GM23338 (cell line): Measurements from ENCODE around the gene ERI3.

Source experiments
- EZH2 ChIP-seq: fragments of 200-600 bp; sonication (generic); IDR thresholded peaks from one replicate; pipeline ENCODE4 v1.8.0; 2017; ENCODE audit warnings: antibody characterized with exemption, mild to moderate bottlenecking, low read depth; ENCODE audit not compliant: unreplicated experiment
- JUNB ChIP-seq: IDR thresholded peaks from one replicate; pipeline ENCODE4 v1.6.1; 2016; ENCODE audit warnings: antibody characterized with exemption; ENCODE audit not compliant: unreplicated experiment
- POLR2AphosphoS5 ChIP-seq: IDR thresholded peaks from 2 replicates; pipeline ENCODE4 v1.6.1; 2016; ENCODE audit warnings: antibody characterized with exemption, low read depth
- STAT1 ChIP-seq: IDR thresholded peaks from one replicate; pipeline ENCODE4 v1.6.1; 2016; ENCODE audit warnings: antibody characterized with exemption; ENCODE audit not compliant: unreplicated experiment
- TF ChIP-seq, protein P1 (sequence below), 2 experiments: fragments of 200-600 bp in 1 of 2; sonication (generic) in 1 of 2; conservative IDR thresholded peaks; 2 replicates each; pipeline versions ENCODE4 v1.5.1 to v1.6.1; 2016 to 2017; ENCODE audit warnings: antibody characterized with exemption in 2 of 2, low read depth in 2 of 2, mild to moderate bottlenecking in 2 of 2, moderate library complexity in 1 of 2
- TF ChIP-seq, protein P2 (sequence below): IDR thresholded peaks from one replicate; pipeline ENCODE4 v1.6.1; 2018; ENCODE audit warnings: antibody characterized with exemption; ENCODE audit not compliant: unreplicated experiment

DNA sequence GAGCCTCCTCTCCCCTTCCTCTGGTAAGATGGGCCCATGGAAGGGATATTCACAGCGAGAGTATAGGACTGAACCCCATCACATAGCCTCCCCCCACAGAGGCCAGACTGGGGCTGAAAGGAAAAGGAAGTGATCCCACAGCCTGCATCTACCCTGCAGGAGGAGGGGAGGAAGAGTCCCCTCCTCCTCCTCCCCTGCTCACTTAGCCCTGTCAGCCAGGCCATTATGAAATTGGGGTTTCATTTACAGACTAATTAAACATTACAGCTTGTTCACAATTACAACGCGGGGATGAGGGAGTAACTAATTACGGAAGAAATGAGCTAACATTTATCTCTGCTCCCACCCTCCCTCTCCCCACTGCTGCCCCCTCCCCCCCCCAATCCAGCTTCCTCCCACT, 116.4 kb downstream of the ERI3 start:
- TF ChIP-seq POLR2AphosphoS5: no peak
- TF ChIP-seq, protein P1, sequence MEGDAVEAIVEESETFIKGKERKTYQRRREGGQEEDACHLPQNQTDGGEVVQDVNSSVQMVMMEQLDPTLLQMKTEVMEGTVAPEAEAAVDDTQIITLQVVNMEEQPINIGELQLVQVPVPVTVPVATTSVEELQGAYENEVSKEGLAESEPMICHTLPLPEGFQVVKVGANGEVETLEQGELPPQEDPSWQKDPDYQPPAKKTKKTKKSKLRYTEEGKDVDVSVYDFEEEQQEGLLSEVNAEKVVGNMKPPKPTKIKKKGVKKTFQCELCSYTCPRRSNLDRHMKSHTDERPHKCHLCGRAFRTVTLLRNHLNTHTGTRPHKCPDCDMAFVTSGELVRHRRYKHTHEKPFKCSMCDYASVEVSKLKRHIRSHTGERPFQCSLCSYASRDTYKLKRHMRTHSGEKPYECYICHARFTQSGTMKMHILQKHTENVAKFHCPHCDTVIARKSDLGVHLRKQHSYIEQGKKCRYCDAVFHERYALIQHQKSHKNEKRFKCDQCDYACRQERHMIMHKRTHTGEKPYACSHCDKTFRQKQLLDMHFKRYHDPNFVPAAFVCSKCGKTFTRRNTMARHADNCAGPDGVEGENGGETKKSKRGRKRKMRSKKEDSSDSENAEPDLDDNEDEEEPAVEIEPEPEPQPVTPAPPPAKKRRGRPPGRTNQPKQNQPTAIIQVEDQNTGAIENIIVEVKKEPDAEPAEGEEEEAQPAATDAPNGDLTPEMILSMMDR (conservative IDR thresholded peaks at IDR 0.05; ENCODE audit: low read depth in 2 of 2): no peak
- TF ChIP-seq JUNB: no peak
- no peak for TF ChIP-seq EZH2
- TF ChIP-seq, protein P2, sequence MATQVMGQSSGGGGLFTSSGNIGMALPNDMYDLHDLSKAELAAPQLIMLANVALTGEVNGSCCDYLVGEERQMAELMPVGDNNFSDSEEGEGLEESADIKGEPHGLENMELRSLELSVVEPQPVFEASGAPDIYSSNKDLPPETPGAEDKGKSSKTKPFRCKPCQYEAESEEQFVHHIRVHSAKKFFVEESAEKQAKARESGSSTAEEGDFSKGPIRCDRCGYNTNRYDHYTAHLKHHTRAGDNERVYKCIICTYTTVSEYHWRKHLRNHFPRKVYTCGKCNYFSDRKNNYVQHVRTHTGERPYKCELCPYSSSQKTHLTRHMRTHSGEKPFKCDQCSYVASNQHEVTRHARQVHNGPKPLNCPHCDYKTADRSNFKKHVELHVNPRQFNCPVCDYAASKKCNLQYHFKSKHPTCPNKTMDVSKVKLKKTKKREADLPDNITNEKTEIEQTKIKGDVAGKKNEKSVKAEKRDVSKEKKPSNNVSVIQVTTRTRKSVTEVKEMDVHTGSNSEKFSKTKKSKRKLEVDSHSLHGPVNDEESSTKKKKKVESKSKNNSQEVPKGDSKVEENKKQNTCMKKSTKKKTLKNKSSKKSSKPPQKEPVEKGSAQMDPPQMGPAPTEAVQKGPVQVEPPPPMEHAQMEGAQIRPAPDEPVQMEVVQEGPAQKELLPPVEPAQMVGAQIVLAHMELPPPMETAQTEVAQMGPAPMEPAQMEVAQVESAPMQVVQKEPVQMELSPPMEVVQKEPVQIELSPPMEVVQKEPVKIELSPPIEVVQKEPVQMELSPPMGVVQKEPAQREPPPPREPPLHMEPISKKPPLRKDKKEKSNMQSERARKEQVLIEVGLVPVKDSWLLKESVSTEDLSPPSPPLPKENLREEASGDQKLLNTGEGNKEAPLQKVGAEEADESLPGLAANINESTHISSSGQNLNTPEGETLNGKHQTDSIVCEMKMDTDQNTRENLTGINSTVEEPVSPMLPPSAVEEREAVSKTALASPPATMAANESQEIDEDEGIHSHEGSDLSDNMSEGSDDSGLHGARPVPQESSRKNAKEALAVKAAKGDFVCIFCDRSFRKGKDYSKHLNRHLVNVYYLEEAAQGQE: no peak
- TF ChIP-seq STAT1: no peak
